ENCODE measurements around the gene ITPRID2. TPM values are rescaled to one million over a fixed set of nuclear protein-coding genes. Genes with fewer than 3 reads are reported as not detected.

The ITPRID2 gene
- total RNA-seq, 1 experiment from 2014 or later = 375 TPM

- no TSS peak for BruUV-seq (replicated peaks)
- Mint-ChIP-seq H3K4me1 (ENCODE audit: low read depth, unreplicated experiment) (no peaks in the 10 kb centered on the region), H3K36me3 (ENCODE audit: insufficient read depth, unreplicated experiment) (no peaks in the 10 kb centered on the region), H3K27me3 (ENCODE audit: unreplicated experiment) (no peaks in the 10 kb centered on the region), H3K27ac (ENCODE audit: unreplicated experiment) (no peak overlapping the region), H3K9me3 (ENCODE audit: low read depth, unreplicated experiment) (peaks cover 2% of the 10 kb centered on the region), H3K4me3 (ENCODE audit: low read depth, unreplicated experiment) (no peak overlapping the region)
- no peak for TF ChIP-seq CTCF (IDR thresholded peaks at IDR 0.05; ENCODE audit: unreplicated experiment)
- intact Hi-C loops (cut with micrococcal nuclease; ENCODE audit: unreplicated experiment) = no loop called here
- no peak for DNase-seq
- CTCF ChIA-PET = no interaction called here
Measured at GRCh38 chr2:181978351-181979150, 87.0 kb downstream of the ITPRID2 start.

Other genes with a start within 250 kb of the ITPRID2 start
- 1.1 and 1.5 TPM in 2 replicates for gene CERKL, start 234.6 kb upstream of the ITPRID2 start, total RNA-seq (2022)
- not detected in 2 replicates for gene NEUROD1, start 211.2 kb upstream of the ITPRID2 start, total RNA-seq (2022)
- gene PPP1R1C, start 94.1 kb downstream of the ITPRID2 start, total RNA-seq (2022) = 2.0 and 2.7 TPM in 2 replicates

Measured in Calu3 (cell line).